Fibroblast of skin of abdomen (primary cell): ENCODE results near the gene CCT7.

Experiments
- DNase-seq: peaks from one replicate; pipeline ENCODE4 v3.0.0-alpha.2; 2013

The CCT7 gene

GRCh38 chr2:73297151-73297559 is 63.0 kb downstream of the CCT7 start:
- DNase-seq: no peak

DNA sequence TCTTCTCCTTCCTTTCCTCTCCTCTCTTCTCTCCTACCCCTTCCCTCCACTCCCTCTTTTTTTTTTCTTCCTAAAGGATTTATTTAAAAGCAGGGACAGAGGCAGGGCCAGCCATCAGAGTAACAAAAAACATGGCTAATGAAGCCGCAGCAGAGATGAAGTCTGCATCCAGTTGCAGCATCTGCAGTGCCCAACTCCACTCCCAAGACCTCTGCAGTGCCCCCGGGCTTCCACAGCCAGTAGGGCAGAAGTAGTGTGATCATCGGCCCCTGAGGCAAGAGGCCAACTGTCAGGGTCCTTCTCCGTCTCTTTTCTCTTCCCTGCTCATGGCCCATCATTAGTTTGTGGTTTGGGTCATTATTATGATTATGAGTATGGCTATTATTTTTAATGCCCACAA is 63.5 kb downstream of the CCT7 start:
- no peak for DNase-seq

GRCh38 chr2:73300926-73301325 is 66.8 kb downstream of the CCT7 start:
- DNase-seq: no peak

DNA sequence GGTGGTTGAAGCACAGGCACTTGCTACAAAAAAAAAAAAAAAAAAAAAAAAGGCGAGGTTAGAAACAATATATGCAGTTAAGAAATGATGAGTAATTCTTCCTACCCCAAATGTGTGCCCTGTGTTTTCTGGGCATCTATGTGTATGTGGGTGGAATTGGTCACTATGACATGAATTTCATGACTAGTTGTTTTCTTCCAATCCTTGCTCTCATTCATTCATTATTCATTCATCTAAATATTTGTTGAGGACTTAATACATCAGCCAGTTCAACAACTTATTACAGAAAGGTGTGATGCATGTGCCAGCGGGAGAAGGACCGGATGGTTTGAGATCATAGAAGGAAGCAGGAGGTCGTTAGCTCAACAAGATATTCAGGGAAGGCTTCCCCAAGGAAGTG is 67.5 kb downstream of the CCT7 start:
- DNase-seq: no peak
